ENCODE data around the gene SLAMF7.

SLAMF7 gene

GRCh38 chr1:160789051-160789701 lies 50.1 kb downstream of the SLAMF7 start:
- no peak overlapping the region for H3K4me3 ChIP-seq (ENCODE audit: control insufficient read depth, low read depth, low read length)
- TF ChIP-seq, protein P1, sequence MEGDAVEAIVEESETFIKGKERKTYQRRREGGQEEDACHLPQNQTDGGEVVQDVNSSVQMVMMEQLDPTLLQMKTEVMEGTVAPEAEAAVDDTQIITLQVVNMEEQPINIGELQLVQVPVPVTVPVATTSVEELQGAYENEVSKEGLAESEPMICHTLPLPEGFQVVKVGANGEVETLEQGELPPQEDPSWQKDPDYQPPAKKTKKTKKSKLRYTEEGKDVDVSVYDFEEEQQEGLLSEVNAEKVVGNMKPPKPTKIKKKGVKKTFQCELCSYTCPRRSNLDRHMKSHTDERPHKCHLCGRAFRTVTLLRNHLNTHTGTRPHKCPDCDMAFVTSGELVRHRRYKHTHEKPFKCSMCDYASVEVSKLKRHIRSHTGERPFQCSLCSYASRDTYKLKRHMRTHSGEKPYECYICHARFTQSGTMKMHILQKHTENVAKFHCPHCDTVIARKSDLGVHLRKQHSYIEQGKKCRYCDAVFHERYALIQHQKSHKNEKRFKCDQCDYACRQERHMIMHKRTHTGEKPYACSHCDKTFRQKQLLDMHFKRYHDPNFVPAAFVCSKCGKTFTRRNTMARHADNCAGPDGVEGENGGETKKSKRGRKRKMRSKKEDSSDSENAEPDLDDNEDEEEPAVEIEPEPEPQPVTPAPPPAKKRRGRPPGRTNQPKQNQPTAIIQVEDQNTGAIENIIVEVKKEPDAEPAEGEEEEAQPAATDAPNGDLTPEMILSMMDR (conservative IDR thresholded peaks at IDR 0.05; ENCODE audit: control insufficient read depth, insufficient read depth, low read depth, low read length) = no peak
- DNase-seq (ENCODE audit: low read depth) = no peak

DNA sequence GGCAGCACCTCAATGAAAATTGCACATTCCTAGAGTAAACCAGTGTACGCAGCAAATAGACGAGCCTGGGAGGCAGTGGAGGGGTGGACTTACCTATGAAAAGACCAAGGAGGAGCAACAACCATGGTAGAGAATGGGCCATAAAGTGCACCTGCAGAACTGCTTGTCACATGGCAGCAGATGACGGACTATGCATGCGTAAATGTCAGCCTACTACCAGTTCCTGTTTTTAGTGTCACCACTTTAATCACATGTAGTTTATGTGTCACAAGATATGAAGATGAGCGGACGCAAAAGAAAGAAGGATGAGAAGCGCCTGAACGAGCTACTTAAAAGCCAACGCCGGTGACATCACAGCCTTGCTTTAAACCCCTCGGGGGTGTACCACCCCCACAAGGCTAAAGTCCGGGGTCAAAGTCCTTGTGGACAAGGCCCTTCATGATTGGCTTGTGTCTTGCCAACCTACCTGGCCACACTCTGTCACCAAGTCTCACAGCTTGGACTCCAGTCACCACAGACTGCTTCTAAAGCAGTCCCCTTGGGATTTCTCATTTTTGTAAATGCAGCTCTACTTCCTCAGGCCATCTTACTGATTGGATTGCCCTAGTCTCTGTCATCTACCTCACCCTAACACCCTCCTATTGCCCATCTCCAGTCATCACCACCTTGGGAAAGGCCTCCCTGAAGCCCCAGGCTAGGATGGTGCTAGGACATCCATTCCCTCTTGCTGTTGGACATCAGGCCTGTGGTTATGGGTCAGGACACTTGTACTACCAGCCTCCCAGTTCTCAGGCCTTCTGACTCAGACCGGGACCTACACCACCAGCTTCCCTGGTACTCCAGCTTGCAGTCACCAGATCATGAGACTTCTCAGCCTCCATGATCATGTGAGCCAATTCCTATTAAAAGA lies 50.9 kb downstream of the SLAMF7 start:
- TF ChIP-seq, protein P1 (conservative IDR thresholded peaks at IDR 0.05; ENCODE audit: control insufficient read depth, insufficient read depth, low read depth, low read length) = no peak
- no peak for DNase-seq (ENCODE audit: low read depth)
- H3K4me3 ChIP-seq (ENCODE audit: control insufficient read depth, low read depth, low read length) = no peak overlapping the region

GRCh38 chr1:160794376-160794775 lies 55.3 kb downstream of the SLAMF7 start:
- H3K4me3 ChIP-seq (ENCODE audit: control insufficient read depth, low read depth, low read length) = no peak overlapping the region
- DNase-seq (ENCODE audit: low read depth) = no peak
- TF ChIP-seq, protein P1 (conservative IDR thresholded peaks at IDR 0.05; ENCODE audit: control insufficient read depth, insufficient read depth, low read depth, low read length) = no peak

DNA sequence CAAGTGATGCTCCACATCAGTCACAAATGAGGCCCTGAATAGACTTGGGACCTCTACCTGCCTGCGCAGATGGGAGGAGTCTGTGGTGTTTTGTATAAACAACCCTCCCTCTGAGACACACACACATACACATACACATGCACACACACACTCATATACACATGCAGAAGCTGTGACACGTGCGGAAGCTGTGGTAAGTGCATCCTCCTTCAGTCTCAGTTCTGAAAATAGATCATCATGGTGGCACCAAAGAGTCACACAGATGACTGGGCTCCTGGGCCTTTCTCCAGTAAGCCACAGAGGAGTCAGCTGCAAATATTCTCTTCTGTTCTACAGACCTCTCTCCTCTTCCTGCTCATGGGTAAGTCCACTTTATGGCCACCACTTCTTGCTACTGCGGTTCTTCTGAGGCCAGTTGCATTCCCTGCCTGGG lies 56.9 kb downstream of the SLAMF7 start, which contains the start of gene LY9:
TSS of gene LY9 (plus strand) at position 224 of the 433 bp plus-strand sequence. CDS start at position 238, 14 bp downstream.
- H3K4me3 ChIP-seq (ENCODE audit: control insufficient read depth, low read depth, low read length) = no peak within 1 kb of the TSS
- DNase-seq (ENCODE audit: low read depth) = no peak
- TF ChIP-seq, protein P1 (conservative IDR thresholded peaks at IDR 0.05; ENCODE audit: control insufficient read depth, insufficient read depth, low read depth, low read length) = no peak

DNA sequence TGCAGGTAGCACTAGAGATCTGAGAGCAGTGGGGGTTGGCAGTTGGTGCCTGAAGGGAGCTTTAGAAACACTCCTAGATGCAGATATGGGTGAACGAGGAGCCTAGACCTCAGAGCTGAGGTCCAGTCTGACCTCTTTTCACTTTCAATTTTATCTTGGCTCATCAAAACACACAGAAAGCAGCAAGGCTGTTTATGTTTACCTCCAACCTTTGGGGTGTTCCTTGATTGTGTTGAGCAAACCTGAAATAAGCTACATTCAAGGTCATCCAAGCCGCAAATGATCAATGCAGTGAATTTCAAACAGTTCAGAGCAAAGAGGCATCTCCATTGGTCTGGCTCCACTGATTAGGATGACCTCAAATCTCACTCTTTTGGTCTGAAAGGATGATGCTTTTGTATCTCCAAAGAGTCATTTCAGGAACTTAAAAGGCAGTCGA lies 58.2 kb downstream of the SLAMF7 start:
- H3K4me3 ChIP-seq (ENCODE audit: control insufficient read depth, low read depth, low read length) = no peak overlapping the region
- DNase-seq (ENCODE audit: low read depth) = no peak

GRCh38 chr1:160797861-160798273 lies 58.8 kb downstream of the SLAMF7 start:
- DNase-seq (ENCODE audit: low read depth) = no peak
- no peak overlapping the region for H3K4me3 ChIP-seq (ENCODE audit: control insufficient read depth, low read depth, low read length)
- TF ChIP-seq, protein P1 (conservative IDR thresholded peaks at IDR 0.05; ENCODE audit: control insufficient read depth, insufficient read depth, low read depth, low read length) = no peak

More for the DNA sequence above, 58.2 kb downstream of the SLAMF7 start:
- TF ChIP-seq, protein P1 (conservative IDR thresholded peaks at IDR 0.05; ENCODE audit: control insufficient read depth, insufficient read depth, low read depth, low read length) = no peak
